HPDE6-E6E7 (cell line): Measurements from ENCODE around the gene HNRNPA1L2.
A peak's percentile ranks its signal among the peaks of the same experiment; 100 is the strongest.
"Not testable (repeated sequence)": the region's sequence is repeated elsewhere in the genome, so short reads cannot be mapped to it uniquely, and the experiment has no call there.

Experiments used
- DNase-seq: peaks from one replicate; pipeline ENCODE4 v3.0.0; 2011; ENCODE audit warnings: missing footprints; ENCODE audit errors: extremely low spot score

Gene HNRNPA1L2

DNA sequence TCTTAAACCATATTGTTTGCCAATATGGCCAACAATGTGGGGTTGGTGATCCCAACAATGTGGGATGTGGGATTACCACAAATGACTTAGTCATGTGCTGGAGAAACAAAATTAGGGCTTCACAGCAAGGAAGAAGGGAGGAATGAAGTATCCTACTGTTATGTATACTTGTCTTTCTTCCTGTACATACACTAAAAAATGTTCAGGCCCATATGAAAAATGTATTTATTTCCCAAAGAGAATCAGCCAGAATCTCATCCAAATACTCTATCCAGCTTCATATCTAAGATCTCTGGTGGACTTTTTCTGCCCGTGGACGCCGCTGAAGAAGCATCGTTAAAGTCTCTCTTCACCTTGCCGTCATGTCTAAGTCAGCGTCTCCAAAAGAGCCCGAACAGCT is at the start of gene HNRNPA1L2:
HNRNPA1L2 (plus strand) TSS at position 301 of the 400 bp plus-strand sequence; CDS start at position 363, 62 bp downstream.
- DNase-seq: no peak

DNA sequence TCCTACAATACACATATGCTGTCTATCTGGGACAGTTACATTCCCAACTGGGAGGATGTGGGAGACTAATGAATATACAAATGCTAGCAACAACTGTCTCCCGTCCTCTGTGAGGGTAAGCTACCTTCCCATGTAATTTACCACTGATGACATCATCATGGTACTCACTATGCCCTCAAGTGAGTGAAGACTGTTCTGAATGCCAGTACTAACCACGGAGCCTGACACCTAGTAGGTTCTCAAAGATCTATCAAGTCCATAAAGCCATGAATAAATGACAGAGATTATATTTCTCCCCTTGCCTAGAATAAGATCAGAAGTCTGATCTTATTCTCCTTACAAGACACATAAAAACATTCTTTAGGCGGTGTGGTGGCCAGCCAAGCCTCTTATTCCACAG is 49.1 kb upstream of the HNRNPA1L2 start:
- not testable (repeated sequence) for DNase-seq

GRCh38 chr13:52593812-52594211 is 48.4 kb upstream of the HNRNPA1L2 start:
- DNase-seq: not testable (repeated sequence)

DNA sequence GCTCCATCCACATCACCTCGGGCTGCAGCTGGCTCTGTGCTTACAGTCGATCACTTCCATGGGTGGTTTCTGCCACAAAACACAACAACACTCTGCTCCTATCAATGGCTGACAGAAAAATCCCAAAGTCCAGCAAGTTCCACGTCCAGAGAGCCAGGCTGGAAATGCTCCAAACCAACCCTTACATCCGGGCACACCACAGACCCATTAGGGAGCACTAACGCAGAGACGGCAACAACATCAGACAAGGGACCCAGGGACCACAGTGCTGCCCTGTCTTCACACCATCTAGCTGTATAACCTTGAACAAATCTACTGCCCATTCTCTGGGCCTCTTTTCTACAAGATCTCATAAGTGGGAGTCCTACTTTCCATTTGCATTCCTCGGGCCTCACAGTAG is 47.9 kb upstream of the HNRNPA1L2 start:
- DNase-seq: not testable (repeated sequence)

- DNase-seq: no peak
Measured at GRCh38 chr13:52597676-52598075, 44.6 kb upstream of the HNRNPA1L2 start.

GRCh38 chr13:52599037-52599847 is 43.0 kb upstream of the HNRNPA1L2 start:
- DNase-seq: no peak

- no peak for DNase-seq
Measured at GRCh38 chr13:52599848-52600603, 42.2 kb upstream of the HNRNPA1L2 start.

DNA sequence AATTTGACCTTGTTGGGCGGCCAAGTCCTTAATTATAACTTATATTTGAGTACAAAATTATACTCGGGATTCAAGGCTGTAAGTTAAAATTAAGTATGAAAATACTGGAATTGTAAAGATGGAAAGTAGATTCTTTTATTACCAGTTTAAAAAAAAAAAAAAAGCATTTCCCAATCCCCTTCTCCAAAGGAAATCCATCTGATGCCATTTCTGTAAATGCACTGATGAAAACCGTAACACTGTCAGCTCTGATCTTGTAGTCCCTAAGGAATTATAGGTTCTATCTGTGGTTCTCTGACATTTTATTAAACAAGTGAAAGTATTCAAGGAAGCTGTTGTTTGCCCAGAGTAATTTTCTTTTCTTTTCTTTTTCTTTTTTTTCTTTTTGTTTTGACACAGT is 41.6 kb upstream of the HNRNPA1L2 start:
- DNase-seq: no peak

DNA sequence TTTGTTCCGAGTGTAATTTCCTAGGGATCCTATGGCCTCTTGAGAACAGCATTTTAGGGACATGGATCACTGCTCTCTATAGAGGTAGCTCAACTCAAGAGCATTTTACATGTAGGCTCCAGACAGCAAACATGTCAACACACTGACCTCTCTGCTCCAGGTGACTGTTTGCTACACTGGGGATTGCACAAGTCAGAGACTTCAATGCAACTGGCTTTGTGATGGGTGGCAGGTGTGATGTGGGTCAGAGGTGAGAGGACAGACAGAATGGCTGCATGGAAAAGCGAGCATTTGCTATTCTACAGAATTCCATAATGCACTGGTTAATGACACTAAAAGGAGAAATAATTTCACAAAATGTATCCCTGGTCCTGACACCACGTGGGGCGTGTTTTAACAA is 38.9 kb upstream of the HNRNPA1L2 start:
- DNase-seq: not testable (repeated sequence)

DNA sequence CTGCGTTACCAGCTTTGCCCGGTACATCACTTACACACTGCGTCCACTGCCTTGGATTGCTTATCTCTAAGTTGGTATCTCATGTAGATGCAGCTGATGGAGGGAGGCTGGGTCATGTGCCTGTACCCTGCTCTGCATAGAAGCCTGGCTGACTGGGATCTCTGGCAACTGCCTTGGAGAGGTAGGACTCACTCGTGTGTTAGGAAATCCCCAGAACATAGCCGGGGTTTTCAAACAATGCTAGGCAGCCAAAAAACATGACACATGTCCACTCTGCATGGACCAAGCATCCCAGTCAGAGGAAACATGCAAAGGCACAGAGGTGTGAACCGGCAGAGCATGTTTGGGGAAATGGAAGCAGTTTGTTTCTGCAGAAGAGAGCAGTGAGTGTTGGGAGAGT is 36.1 kb upstream of the HNRNPA1L2 start:
- DNase-seq: not testable (repeated sequence)

- not testable (repeated sequence) for DNase-seq
Measured at GRCh38 chr13:52606795-52607194, 35.4 kb upstream of the HNRNPA1L2 start.

DNA sequence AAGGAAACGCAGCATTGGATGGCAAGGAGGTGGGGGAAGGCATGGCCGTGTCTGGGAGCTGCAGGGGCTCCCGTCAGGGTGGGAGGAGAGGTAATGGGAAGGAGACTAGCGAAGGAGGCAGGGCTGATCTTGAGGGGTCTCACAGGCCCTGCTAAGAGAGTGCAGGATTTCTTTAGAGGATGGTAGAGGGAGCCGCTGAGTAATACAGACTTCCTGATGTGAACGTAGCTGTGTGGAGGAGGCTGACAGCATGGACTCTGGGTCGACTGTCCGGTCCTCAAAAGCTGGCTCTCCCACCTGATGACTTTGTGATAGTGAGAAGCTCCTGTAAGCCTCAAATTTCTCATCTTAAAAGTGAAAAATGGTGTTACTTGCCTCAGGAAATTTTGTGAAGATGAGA is 34.0 kb upstream of the HNRNPA1L2 start:
- DNase-seq: not testable (repeated sequence)

- DNase-seq: not testable (repeated sequence)
Measured at GRCh38 chr13:52609013-52609606, 33.1 kb upstream of the HNRNPA1L2 start.

DNA sequence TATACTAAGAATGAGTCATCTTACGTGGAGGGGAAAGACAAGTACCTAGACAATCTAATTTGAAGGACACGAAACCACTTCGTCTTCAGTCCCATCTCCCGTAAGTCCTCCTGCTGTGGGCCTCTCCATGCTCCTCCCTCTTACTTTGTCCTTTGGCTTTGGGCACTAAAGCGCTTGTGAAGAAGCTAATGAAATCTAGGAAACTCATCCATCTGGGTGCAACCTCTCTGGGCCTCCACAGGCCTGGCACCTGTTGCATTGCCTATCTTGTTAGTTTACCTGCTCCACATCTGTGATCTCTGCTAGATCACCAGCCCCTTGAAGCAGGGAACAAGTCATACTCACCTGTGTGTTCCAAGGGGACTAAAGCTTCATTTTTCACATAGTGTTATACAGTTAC is 32.1 kb upstream of the HNRNPA1L2 start:
- DNase-seq: not testable (repeated sequence)

GRCh38 chr13:52615134-52615801 is 27.0 kb upstream of the HNRNPA1L2 start:
- no peak for DNase-seq

GRCh38 chr13:52615812-52616211 is 26.4 kb upstream of the HNRNPA1L2 start:
- no peak for DNase-seq

GRCh38 chr13:52617070-52618060 is 24.9 kb upstream of the HNRNPA1L2 start:
- peak; percentile 40 for DNase-seq

GRCh38 chr13:52631083-52631690 is 11.0 kb upstream of the HNRNPA1L2 start:
- DNase-seq: not testable (repeated sequence)

DNA sequence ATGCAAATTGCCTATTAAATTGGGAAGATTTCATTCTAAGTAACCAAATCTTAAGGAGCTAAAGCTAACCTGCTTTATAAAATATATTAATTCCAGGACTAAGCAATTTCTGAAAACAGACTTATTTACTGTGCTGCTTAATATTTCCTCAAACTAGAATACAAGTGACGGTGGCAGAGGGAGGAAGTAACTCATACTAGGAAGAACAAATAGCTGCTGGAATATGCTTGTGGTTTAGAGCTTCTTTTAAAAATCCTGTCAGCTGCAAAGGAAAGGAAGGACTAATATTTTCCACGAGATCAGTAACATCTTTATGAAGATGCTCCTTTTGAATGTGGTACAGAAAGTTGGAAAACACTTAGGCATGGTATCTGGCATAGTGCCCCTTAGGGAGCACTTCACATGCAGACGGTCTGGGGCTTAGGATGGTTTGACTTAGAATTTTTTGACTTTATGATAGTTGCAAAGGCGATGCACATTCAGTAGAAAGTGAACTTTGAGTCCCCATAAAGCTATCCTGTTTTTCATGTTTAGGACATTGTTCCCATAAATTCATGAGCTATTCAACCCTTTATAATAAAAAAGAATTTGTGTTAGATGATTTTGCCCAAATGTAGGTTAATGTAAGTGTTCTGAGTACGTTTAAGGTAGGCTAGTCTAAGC is 3.4 kb upstream of the HNRNPA1L2 start:
- DNase-seq: no peak

DNA sequence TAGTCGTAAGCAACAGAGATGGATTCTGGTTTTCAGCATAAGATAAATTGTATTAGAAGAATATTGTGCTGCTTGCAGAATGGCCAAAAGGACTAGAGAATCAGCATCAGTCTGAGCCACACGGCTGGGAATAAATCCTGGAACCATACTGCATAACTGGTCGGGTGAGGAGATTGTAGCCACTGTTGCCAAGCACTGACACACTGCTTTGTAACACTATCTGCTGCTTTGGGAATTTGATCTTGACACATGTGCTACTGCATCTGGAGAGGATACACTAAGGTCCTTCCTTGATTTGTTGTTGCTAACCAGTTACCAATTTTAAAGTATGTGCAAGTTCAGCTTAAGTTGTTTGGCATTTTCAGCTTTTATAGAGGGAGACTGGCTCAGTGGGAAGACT is 1.9 kb downstream of the HNRNPA1L2 start:
- DNase-seq: no peak
